SW 1271 (cell line): ENCODE results near the gene GFRA4.

Source experiments
- DNase-seq, 2 experiments: peaks; one replicate each; lab custom pipeline; 2025; lab: John Stamatoyannopoulos, UW

GFRA4 gene, protein sequence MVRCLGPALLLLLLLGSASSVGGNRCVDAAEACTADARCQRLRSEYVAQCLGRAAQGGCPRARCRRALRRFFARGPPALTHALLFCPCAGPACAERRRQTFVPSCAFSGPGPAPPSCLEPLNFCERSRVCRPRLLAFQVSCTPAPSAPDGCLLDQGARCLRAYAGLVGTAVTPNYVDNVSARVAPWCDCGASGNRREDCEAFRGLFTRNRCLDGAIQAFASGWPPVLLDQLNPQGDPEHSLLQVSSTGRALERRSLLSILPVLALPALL

DNA sequence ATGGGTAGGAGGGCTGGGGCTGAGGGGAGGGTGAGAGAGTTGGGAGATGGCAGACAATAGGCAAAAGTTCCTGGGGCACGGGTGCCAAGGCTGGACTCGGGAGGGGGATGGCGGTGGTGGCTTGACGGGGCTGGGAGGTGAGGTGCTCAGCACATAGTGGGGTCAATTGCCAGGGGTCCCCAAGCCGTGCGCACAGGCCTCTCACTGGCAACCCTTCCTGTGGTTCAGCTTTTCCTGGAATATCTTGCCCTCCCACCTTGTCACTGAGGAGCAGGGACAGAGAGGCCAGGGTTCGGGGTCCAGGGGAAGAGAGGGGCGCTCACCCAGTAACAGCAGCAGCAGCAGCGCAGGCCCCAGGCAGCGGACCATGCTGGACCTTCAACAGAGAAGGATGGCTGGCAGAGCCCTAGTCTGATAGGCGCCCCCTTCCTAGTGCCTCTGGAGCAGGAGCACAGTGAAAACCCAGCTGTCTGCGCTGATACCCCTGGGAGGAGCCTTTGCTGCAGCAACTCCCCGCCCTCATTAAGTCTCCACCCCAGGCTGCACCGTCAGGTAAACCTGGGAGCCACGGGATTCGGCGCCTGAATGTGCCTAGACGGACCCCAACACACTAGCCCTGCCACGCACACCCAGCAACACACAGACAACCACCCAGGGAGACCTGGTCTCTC lies at the start of gene GFRA4:
Gene GFRA4, minus strand, starts transcription at position 369 of the 671 bp plus-strand sequence. Its CDS starts 0 bp downstream, at position 369.
- no peak for DNase-seq

DNA sequence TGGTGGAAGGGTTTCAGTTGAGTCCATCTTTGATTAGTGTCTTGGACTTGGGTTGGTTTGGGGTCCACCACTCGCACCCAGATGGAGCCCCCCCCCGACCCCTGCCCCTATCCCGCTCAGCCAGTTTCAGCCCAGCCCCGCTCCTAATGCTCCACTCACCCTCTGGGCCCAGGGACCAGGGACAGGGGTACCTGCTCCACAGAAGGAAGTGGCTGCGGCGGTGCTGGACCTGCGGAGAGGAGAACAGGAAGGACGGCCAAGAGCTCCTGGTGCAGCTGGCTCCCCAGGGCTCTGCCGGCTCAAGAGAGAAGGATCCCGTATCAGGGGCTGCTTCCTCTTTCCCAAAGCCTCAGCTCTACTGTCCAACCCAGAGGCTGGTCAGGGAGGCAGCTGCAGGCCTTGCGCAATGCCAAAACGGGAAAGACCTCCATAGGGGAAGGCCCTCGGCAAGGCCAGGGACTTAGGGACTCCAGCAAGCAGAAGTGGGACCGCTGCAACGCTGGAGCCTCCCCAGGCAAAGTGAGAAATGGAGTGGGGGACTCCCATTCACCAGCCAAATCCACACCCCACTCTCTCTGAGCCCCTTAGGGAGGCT lies 49.2 kb upstream of the GFRA4 start, which contains the start of gene SIGLEC1:
Gene SIGLEC1, minus strand, starts transcription at position 322 of the 595 bp plus-strand sequence. CDS start 5,472 bp downstream, outside the sequence.
- DNase-seq, result no peak

- DNase-seq, result no peak
Measured at GRCh38 chr20:3711484-3711941, 48.3 kb upstream of the GFRA4 start.

GRCh38 chr20:3710703-3711483 lies 47.7 kb upstream of the GFRA4 start:
- DNase-seq, result peak in 1 of 2 experiments; percentile 34

DNA sequence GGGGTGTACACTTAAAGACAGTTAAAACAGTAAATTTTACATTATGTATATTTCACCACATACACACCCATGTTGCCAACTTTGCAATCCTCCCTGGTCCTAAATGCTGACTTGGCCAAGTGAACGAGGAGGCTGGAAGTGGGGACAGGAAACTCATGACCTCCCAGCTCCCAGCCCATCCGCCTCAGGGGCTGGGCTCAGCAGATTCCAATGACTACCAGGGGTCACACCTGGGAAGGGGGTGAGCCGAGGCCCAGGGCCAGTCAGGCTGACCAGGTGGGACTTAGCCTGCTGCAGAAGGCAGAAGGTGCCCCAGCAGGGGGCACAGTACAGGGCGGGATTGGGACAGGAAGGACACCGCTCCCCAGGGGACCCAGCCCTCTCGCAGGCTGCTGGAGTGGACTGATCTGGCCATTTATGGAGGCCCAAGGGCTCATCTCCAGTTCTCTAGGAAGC lies 46.8 kb upstream of the GFRA4 start:
- no peak for DNase-seq

- no peak for DNase-seq
Measured at GRCh38 chr20:3707508-3707899, 44.3 kb upstream of the GFRA4 start.

GRCh38 chr20:3706774-3707507 lies 43.7 kb upstream of the GFRA4 start:
- DNase-seq, result no peak

DNA sequence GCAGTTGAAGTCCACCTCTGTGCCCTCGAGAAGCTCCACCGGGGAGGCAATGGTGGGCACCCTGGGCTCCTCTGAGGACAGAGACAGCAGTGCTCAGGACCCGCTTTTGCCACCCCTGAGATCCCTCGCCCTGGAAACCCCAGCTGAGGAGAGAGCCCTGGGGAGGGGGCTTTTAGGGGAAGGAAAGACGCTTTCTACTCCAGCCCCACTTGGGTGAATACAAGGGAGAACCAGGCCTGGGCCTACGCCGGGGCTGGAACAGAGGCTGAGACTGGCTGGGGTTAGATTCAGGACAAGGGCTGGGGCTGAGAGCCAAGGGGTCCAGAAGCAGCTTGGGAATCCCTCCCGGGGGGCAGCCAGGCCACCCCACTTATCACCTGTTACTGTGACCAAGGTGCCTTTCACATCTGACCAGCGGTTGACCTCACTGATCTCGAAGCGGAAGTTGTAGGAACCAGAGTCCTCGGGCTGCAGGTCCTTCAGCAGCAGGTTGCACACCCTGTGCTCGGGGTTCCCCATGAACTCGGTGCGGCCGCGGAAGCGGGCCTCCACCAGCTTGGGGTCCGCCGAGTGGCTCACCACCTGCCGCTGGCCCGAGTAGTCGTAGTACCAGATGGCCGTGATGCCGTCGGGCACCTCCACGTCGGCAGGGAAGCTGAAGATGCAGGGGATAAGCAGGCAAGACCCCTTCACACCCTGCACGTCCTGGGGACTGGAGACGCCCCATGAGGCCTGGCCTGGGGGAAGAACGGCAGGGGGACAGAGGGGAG lies 43.0 kb upstream of the GFRA4 start:
- DNase-seq, result no peak

- DNase-seq, result no peak
Measured at GRCh38 chr20:3705491-3705969, 42.3 kb upstream of the GFRA4 start.

- no peak for DNase-seq
Measured at GRCh38 chr20:3704087-3704486, 40.9 kb upstream of the GFRA4 start.

DNA sequence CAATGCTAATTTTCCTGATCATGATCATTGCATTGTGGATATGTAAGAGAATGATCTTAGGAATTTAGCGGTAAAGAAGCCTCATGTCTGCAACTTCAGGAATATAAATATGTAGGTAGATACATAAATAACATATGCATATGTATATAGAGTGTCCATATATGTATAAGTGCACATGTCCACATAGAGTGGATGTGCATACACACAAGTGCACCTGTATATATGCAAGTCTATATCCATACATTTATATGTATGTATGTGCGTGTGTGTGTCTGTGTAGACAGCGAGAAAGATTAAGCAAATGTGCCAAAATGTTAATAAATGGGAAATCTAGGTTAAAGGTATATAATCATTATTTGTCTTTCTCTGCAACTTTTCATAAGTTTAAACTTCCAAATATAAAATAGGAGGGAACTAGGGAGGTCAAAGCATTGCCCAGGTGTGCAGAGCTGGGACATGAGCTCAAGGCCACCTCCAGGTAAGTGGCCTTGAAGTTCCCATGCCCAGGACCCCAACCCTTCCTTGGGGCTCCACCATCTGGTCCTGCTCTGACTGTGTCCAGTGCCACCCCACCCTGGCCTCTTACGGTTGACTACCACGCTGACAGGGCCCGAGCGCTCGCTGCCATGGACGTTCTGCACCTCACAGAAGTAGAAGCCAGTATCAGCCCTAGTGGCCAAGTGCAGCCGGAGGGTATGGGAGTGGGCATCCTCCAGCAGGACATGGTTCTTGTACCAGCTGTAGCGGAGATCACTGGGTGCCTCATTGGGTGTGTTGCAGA lies 39.6 kb upstream of the GFRA4 start:
- DNase-seq, result no peak

- no peak for DNase-seq
Measured at GRCh38 chr20:3701061-3701998, 38.1 kb upstream of the GFRA4 start.

- DNase-seq, result no peak
Measured at GRCh38 chr20:3699037-3699436, 35.8 kb upstream of the GFRA4 start.

GRCh38 chr20:3698591-3699001 lies 35.4 kb upstream of the GFRA4 start:
- DNase-seq, result no peak

DNA sequence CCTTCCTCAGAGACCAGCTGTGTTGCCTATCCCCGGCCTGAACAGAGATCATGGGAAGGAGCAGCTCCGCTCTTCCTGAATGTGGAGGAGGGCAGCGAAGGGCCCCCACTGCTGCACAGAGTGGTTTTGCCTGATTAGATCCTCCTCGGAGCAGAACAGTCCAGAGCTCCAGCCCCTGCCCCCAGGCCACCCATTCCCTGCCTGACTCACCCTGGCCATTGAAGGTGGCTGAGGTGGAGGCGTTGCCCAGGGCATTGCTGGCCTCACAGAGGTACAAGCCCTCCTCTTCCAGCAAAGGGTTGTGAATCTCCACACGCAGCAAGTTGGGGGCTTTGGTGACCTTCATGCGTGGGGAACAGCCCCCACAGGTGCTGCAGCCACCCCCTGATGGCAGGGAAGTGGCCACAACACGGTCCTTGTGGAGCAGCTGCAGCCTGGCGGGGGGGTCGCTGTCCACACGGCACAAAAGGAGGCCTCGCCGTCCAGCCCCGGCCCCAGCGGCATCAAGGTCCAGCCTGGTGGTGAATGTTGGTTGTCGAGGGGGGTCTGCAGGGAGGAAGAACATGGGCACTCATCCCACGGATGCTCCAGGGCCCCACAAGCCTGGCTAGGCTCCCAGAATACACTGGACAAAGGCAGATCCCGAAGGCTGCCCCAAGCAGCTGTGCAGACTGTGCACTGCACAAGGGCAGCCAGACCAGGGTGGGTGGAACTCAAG lies 34.5 kb upstream of the GFRA4 start:
- no peak for DNase-seq

DNA sequence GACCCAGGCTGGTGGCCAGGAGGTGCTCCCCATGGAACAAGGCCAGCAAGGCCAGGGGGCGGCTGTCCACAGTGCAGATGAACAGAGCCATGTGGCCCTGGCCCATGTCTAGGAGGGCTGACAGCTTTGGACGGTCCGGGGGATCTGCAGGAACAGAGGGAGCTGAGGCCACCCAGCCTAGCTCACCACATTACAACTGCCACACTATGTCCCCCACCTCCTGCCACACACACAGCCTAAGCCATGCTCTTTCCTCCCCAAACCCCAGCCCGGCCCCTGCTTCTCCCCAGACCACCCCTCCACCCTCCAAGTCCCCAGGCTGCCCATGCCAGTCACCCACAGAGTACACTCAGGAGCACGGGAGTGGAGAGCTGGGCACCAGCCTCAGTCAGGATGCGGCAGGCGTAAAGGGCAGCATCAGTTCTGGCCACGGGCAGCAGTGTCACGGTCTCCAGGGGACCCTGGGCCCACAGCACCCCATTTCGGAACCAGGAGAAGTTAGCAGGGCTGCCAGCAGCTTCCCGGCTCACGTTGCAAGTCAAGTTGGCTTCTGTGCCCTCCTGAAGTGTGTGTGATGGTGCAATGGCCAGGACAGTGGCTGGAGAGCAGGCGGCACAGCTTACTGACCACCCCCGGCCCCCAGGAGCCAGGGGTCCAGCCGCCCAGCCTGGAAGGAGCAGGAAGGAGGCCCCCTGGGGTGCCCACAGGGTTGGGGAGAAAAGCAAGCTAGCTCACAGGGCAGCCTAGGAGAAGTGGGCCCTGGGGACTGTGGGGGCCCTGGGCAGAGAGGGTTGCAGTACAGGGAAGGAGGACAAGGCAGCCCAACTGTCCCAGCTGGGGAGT lies 33.8 kb upstream of the GFRA4 start:
- no peak for DNase-seq

DNA sequence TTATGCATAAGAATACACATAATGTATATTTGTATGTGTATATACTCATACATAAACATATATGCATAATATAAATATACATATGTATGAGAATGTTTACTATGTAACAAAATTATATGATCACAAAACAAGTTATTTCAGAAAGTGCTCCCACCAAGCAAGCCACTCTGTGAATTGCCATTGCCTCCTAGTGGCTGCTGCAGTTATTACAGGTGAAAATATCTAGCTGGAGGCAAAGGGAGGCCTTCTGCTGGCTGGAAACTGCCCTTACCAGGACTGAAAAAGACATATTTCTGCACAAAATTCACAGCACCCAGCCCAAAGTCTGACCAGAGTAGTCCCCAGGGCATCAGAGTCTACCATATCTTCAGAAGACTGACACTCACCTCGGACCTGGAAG lies 33.0 kb upstream of the GFRA4 start:
- DNase-seq, result no peak
